GM19452 (cell line): ENCODE data around the gene CPTP.

ENCODE experiments used
- ATAC-seq: cut with Tn5 transposase; IDR thresholded peaks from one replicate; pipeline ENCODE4 v1.9.1; 2021; ENCODE audit not compliant: unreplicated experiment

Gene CPTP

DNA sequence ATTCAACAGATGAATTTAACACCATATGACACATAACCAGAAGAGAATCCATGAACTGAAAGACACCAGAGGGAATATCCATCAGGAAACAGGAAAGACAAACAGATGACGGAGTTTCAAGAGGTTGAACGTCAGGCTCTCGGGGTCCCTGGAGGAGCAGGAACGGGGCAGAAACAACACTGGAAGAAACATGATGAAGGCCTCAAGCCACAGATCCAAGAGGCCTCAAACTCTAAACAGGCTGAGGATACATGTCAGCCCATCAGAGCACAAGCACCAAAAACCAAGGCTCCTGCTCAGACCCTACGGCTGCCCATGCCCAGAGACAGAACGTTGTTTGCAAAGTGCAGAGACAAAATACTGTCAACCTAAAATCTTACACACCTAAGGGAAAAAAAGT is 7.2 kb upstream of the CPTP start:
- ATAC-seq, result no peak

DNA sequence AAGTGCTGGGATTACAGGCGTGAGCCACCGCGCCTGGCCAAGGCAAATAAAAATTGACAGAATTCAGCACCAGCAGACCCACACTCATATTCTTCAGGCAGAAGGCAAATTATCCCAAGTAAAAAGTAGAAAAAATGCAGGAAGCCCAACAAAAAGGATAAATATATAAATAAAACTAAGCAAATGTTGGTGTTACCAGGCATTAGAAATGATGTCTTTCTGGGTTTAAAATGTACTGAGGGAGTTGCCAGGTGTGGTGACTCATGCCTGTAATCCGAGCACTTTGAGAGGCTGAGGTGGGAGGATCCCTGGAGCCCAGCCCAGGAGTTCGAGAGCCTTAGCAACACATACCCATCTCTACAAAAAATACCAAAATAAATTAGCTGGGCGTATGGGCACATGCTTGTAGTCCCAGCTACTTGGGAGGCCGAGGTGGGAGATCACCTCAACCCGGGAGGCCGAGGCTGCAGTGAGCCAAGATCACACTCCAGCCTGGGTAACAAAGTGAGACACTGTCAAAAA is 6.4 kb upstream of the CPTP start:
- ATAC-seq, result no peak

DNA sequence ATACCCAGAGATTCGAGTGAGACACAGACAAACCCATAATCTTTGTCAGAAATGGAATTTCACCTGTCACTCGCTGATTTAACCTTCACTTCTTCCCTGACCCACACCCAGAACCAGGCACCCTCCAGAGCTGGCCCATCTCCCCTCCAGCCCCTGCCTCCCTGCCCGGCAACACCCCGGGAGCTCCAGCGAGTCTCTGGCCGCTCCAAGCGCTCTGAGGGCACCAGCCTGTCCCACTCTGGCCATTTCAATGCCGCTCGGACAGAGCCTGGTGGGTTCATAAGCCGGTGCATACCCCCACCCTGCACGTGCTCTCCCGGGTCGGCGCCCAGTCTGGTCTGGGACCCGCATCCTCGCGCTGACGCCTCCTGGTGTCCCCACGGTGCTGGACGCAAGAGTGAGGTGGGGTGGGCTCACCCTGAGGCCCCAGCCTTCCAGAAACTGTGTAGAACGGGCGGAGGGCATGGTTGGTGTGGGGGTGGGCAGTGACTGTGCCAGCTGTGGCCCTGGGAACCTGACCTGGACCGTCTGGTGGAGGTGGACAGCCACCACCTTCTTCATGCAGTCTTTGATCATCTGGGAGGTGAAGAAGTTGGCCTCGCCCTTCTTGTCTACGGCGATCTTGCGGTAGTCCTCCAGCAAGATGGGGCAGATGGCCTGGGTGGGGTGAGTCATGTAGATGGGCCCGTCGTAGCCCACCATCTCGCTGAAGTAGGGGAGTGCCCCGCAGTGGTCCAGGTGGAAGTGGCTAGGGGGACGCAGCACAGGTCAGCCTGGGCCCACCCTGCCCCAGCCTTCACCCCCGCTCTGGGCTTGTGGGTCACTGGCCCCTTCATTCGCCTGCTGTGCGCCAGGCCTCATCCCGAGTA is 5.6 kb upstream of the CPTP start:
- no peak for ATAC-seq

DNA sequence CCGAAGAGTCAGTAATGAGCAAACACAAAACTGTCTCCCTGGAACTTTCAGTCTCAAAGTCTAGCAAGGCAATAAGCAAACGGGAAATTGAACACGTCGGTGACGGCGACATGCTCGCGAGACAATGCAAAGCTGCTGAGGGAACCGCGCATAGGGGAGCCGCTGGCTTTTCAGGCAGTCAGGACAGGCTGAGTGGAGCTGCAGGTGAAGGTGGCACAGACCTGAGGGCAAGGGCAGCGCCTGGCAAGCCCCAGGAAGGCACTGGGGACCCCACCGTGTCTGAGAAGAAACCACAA is 5.0 kb upstream of the CPTP start:
- ATAC-seq, result no peak

DNA sequence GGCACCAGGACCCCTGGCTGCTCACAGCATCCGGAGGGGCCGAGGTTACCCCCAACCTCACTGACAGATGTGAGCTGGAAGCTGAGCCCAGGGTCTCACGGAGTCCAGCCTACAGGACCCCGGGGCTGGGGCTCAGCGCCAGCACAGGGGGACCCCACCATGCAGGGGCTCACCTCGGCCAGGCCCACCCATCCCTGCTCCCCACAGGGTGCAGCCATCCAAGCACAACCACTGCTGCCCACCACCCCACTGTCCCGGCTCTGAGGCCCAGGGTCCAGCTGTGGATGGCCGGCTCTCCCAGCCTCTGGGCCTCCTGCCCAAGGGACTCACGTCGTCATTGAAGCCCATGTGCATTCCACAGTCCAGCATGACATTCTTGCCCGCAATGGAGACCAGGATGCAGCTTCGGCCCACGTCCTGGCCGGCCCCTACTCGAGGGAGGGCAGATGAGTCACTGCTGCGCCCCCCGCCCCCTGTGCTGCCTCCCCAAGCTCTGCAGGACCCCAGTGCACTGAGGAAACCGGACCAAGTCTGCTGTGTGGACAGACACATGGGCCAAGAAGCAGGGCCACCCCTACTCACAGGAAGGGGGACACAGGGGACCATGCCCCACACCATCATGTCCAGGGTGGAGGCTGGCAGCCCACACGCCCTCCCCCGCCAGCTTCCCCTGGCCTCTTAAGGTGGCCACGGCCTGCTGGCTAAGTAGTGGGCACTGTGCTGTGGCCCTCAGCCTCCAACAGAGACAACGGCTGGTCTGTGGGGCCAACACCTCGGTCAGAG is 3.7 kb upstream of the CPTP start:
- no peak for ATAC-seq

DNA sequence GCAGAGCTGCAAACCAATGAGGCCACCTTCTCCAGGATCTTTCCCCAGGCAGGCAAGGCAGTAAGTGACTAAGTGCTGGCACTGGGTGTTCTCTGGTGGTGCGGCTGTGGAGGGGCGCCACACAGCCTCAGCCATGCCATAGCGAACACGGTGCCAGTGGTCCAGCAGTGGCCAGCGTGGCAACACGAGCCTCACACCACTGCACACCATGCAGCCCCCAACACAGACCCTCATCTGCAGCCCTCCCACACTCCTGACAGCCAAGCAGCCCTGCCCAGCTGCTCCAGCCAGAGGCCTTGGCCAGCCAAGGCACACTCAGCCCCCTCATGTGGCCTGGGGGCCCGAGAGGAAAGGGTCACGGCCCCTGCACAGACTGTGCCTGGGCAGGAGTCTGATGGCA is 3.1 kb upstream of the CPTP start:
- no peak for ATAC-seq

DNA sequence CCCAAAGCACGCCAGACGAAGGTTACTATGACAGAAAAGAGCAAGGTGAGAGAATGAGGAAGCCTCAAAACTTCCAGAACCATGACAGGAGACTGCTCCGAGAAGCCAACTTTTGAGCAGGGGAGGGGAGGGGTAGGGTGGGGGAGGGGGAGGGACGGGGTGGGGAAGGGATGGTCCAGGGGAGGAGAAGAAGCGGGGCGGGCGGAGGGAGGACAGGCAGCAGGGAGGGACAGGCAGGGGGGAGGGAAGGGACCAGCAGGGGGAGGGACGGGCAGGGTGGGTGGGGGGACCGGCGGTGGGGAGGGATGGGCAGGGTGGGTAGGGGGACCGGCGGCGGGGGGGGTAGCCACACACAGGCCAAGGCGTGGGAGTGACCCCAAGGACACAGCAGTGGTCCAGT is 2.2 kb upstream of the CPTP start:
- ATAC-seq, result no peak

DNA sequence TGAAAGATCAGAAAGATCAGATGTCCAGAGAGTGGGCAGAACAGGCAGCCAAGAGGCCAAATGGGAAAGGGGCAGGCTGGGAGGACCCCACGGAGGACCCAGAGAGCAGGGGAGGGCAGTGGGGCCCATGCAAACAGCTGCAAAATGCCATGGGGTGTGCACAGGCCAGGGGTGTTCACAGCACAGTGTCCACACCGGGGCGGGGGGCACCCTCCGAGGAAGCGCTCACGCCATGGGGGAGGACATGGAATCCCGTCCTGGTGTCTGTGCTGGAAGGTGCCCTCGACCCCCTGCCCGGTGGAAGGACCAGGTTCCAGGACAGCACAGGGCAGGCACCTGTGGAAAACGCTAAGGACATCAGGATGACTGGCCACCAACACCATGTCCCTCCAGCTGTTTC is 1.6 kb upstream of the CPTP start:
- no peak for ATAC-seq

DNA sequence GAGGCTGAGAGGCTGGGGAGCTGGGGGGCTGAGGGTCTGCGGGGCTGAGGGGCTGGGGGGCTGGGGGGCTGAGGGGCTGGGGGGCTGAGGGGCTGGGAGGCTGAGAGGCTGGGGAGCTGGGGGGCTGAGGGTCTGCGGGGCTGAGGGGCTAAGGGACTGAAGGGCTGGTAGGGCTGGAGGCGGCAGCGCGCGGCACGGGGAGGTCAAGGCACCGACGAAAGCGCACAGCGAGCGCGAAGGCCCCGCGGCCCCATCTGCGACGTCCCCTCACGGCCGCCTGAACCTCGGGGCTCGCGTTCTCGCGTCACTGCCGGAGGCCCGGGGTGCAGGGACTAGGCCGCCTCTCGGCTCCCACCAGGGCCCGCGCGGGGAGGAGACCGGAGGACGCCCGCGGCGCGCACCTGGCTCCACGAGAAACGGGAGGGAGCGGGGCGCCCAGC is 498 bp upstream of the CPTP start:
- peak; percentile 32 for ATAC-seq

DNA sequence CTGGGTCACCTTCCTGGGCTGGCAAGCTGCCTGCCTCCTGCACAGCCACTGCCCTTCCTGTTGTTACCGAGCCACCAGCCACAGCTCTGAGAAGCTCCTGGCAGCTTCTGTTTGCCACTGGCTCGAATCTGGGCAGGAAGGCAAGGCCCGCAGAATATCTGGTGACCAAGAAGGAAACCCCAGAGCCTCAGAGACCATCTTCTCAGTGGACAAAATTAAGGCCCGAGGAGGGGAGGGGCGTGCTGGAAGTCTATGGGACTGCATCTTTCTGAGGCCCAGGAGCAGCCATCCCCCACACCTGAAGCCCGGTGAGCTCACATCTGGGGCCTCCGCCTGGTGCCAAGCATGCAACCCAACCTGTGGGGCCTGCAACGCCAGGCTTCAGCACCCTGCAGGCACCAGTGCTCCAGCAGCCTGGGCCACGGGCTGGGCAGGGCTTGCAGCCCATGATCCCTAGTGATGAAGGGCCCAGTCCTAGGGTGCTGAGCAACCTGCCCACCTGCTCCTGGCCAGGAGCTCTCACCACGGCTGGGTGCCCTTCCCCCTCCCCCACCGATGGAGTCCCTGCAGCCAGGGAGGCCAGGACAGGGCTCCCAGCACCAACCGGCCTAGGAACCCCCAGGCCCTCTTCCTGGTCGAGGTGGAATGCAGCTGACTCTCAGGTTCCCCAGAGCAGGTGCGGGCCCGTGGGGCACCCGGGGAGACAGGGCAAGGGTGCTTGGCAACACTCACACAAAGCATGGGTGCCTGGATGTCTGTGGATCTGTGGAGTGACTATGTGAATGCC is 879 bp downstream of the CPTP start:
- ATAC-seq, result no peak

DNA sequence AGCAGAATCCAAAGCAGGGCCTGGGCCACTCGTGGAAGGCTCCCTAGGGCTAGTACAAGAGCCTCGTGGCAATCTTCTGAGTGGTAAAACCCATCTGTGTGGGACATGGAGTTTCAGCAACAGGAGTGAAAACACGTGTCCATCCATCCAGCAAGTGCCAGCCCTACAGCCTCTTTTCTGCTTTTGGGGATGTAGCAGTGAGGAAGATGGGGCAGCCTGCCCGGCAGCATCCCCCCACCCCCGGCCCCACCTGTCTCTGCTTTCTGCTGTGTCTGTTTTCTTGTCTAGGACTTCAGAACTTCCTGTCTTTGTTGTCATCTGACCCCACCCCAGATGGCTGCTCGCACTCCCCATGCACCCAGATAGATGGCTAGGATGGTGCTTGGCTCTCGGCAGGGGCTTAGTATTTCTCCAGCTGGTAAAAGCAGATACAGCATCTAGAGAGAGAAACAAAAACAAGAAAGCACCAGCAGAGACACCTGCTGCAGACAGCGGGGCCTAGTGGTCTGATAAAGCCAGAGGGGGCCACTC is 1.5 kb downstream of the CPTP start:
- no peak for ATAC-seq

DNA sequence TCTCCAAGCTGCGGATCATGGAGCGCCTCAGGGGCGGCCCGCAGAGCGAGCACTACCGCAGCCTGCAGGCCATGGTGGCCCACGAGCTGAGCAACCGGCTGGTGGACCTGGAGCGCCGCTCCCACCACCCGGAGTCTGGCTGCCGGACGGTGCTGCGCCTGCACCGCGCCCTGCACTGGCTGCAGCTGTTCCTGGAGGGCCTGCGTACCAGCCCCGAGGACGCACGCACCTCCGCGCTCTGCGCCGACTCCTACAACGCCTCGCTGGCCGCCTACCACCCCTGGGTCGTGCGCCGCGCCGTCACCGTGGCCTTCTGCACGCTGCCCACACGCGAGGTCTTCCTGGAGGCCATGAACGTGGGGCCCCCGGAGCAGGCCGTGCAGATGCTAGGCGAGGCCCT is 2.7 kb downstream of the CPTP start:
- no peak for ATAC-seq

DNA sequence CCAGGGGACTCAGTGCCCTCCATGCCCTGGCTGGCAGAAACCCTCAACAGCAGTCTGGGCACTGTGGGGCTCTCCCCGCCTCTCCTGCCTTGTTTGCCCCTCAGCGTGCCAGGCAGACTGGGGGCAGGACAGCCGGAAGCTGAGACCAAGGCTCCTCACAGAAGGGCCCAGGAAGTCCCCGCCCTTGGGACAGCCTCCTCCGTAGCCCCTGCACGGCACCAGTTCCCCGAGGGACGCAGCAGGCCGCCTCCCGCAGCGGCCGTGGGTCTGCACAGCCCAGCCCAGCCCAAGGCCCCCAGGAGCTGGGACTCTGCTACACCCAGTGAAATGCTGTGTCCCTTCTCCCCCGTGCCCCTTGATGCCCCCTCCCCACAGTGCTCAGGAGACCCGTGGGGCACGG is 3.7 kb downstream of the CPTP start:
- no peak for ATAC-seq

DNA sequence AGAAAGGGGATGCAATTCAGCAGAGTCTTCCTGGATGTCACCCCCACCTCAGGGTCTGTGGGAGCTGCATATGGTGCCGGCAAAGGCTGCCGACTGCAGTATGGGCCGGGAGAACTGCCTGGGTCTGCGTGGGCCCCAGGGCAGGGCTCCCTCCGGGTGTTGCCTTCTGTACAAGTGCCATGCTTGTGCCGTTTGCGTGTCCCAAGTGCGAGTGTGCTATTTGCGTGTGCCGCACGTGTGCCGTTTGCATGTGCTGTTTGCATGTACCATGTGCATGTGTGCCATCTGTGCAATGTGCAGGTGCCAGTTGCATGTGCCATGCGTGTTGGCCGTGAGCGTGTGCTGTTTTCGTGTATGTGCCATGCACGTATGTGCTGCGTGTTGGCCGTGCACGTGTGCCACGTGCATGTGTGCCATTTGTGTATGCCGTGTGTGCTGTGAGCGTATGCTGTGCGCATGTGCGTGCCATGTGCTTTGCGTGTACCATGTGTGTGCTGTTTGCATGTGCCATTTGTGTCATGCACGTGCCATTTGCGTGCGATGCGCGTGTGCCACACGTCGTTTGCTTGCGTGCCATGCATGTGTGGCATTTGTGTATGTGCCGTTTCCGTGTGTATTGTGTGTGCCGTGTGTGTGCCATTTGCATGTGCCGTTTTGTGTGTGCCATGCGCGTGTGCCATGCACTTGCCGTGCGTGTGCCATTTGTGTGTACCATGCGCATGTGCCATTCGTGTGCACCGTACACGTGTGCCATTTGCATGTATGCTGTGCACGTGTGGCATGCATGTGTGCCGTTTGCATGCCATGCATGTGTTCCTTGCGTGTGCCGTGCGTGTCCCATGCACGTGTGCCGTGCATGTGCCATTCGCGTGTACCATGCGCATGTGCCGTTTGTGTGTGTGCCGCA is 5.0 kb downstream of the CPTP start:
- ATAC-seq, result no peak

DNA sequence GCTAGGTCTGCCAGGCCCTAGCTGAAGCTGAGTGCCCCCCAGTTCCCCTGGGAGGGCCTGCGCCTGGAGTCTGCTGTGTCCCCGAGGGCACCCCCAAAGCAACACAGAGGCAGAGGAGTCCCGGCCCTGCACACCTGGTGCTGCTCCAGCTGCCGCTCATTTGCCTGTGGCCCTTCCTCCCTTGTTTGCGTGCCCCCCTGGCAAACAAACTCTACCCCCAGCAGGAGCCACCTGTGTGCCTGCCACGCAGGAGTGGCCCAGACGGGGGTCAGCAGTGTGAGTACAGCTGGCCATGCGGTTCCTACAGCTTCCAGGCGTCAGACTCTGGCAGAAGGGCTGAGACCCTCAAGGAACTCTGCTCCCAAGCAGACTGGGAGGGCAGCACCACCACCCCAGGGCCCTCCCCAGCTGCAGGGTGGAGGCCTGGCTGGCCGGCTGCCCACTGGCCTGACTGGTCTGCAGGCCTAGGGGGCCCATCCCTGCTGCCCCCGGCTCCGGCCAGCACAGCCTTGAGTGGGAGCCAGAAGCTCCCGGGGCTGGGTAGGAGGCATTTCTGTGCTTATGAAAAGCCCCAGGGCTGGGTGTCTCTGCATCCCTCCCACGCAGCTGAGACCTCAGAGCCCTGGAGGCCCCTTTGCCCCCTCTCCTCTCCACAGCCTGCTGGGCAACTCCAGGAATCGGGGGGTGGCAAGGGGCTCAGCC is 5.9 kb downstream of the CPTP start:
- ATAC-seq, result no peak

DNA sequence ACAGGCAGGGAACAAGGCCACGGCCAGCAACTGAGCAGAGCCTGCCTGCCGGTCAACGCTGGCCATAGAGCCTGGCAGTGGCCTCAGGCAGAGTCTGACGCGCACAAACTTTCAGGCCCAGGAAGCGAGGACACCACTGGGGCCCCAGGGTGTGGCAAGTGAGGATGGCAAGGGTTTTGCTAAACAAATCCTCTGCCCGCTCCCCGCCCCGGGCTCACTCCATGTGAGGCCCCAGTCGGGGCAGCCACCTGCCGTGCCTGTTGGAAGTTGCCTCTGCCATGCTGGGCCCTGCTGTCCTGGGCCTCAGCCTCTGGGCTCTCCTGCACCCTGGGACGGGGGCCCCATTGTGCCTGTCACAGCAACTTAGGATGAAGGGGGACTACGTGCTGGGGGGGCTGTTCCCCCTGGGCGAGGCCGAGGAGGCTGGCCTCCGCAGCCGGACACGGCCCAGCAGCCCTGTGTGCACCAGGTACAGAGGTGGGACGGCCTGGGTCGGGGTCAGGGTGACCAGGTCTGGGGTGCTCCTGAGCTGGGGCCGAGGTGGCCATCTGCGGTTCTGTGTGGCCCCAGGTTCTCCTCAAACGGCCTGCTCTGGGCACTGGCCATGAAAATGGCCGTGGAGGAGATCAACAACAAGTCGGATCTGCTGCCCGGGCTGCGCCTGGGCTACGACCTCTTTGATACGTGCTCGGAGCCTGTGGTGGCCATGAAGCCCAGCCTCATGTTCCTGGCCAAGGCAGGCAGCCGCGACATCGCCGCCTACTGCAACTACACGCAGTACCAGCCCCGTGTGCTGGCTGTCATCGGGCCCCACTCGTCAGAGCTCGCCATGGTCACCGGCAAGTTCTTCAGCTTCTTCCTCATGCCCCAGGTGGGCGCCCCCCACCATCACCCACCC is 6.7 kb downstream of the CPTP start, which contains the start of gene TAS1R3:
TAS1R3 (plus strand) TSS at position 213 of the 898 bp plus-strand sequence; CDS start at position 279, 66 bp downstream.
- no peak for ATAC-seq

DNA sequence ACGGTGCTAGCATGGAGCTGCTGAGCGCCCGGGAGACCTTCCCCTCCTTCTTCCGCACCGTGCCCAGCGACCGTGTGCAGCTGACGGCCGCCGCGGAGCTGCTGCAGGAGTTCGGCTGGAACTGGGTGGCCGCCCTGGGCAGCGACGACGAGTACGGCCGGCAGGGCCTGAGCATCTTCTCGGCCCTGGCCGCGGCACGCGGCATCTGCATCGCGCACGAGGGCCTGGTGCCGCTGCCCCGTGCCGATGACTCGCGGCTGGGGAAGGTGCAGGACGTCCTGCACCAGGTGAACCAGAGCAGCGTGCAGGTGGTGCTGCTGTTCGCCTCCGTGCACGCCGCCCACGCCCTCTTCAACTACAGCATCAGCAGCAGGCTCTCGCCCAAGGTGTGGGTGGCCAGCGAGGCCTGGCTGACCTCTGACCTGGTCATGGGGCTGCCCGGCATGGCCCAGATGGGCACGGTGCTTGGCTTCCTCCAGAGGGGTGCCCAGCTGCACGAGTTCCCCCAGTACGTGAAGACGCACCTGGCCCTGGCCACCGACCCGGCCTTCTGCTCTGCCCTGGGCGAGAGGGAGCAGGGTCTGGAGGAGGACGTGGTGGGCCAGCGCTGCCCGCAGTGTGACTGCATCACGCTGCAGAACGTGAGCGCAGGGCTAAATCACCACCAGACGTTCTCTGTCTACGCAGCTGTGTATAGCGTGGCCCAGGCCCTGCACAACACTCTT is 7.6 kb downstream of the CPTP start:
- ATAC-seq, result no peak
